Activated CD4-positive, alpha-beta T cell treated with anti-CD3 and anti-CD28 coated beads, Interleukin-2, amount 50 U/mL, for 16 hours (primary cell): ENCODE measurements around the gene FOXD3.

Experiments
- DNase-seq: peaks from one replicate; pipeline ENCODE4 v3.0.0-alpha.2; 2020

Gene FOXD3

DNA sequence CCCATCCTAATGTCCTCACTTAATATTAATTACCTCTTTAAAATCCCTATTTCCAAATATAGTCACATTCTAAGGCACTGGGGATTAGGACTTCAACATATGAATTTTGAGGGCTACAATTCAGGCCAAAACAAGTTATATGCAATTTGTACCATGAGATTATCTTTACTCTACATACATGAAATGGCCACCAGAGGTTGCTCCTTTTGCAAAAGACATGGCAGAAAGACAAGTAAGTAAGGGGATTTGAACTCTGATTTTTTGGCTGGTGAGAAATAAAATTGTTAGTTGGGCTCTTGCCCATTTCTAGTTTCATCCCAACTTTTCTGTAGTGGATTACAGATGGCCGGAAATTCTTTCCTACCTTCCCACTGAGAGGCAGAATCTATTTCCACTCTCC, 40.2 kb downstream of the FOXD3 start:
- no peak for DNase-seq

DNA sequence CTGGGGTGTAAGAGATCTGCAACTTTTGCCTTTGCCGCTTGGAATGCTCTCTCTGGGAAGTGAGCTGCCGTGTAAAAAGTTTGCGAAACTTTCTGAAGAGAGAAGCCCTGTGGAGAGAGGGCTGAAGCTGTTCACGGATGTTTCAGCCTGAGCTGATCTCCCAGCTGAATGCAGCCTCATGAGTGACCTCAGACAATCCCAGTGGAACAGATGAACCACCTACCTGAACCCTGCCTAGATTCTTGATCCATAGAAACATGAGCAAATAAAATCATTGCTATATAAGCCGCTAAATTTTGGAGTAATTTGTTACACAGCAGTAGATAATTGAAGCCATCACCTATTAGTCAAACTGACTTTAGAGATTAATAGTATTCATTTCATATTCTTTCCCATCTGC, 40.6 kb downstream of the FOXD3 start:
- no peak for DNase-seq

DNA sequence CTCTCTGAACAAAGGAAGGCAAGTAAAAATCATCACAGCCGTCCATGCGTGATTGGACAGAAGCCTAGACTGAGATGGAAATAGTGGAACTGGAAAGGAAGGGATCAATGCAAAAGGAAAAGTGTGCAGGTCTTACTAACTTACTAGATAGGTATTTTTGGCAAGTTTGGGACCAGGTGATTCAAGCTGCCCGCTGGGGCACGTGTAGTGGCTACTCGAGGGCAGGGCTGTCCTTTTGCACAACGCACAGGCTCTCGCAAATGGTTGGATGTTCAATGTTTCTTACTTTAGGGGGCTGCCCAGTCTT, 44.5 kb downstream of the FOXD3 start:
- DNase-seq, result no peak

DNA sequence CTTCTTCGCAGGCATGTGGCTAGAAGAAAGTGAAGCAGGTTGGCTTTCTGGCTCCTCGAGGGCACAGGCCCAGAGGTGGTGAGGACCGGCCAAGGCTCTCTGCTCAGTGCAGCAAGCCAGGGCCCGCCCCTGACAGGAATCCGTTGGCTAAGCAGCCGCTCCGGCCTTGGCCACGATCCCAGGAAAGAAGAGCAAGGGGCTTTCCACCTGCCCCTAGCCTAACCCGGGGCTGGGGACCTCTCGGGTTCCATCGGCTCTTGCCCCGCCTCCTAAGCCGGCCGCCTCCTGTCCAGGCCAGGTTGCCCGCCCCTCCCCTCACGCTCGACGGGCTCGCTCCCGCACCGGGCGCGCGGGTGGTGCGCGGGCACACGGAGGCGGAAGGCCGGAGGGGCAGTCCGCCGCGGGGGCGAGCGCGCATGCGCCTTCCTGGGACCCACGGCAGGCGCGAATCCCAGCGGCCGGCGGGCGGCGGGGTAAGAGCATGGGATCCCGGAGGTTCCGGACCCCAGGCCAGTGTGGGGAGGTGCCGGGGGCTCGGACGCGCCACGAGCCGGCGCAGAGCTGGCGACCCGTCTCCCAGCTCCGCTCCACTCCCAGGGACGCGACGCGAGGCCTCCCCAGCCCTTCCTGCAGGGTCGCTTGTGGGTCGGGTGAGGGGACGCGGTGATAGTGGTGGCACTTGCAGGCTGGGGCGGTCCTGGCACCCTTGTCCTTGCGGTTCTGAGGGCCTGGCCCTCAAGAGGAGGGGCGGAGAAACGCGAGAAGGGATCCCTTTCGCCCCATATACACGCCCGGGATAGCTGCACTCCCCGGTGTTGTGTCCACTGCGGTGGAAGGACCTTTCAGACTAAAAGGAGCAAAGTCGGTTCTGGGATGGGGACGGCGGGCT, 45.1 kb downstream of the FOXD3 start, which contains the start of gene ALG6:
TSS of gene ALG6 (plus strand) at position 413 of the 889 bp plus-strand sequence. CDS start 3,351 bp downstream, outside the sequence.
- peak; percentile 95 for DNase-seq

- peak; percentile 1 for DNase-seq
Observed at GRCh38 chr1:63368131-63368530, 45.8 kb downstream of the FOXD3 start.
